GM18867 (cell line): ENCODE data around the gene SH3BP5.

Source experiments
- ATAC-seq: cut with Tn5 transposase; IDR thresholded peaks from one replicate; pipeline ENCODE4 v1.9.1; 2021; ENCODE audit warnings: mild to moderate bottlenecking, moderate library complexity; ENCODE audit not compliant: unreplicated experiment

Gene SH3BP5

GRCh38 chr3:15279671-15280402 is 52.5 kb downstream of the SH3BP5 start:
- no peak for ATAC-seq

GRCh38 chr3:15279205-15279604 is 53.2 kb downstream of the SH3BP5 start:
- ATAC-seq: no peak

- ATAC-seq: no peak
These were observed 54.4 kb downstream of the SH3BP5 start for GRCh38 chr3:15277861-15278500.

- ATAC-seq: no peak
These were observed 56.2 kb downstream of the SH3BP5 start for GRCh38 chr3:15276028-15276724.

- ATAC-seq: no peak
These were observed 59.2 kb downstream of the SH3BP5 start for GRCh38 chr3:15273227-15273626.

- no peak for ATAC-seq
These were observed 59.8 kb downstream of the SH3BP5 start for GRCh38 chr3:15272426-15273196.

- peak; percentile 71 for ATAC-seq
These were observed 60.5 kb downstream of the SH3BP5 start for GRCh38 chr3:15271785-15272381.

GRCh38 chr3:15271030-15271429 is 61.4 kb downstream of the SH3BP5 start:
- ATAC-seq: no peak

- ATAC-seq: peak; percentile 66
These were observed 63.0 kb downstream of the SH3BP5 start for GRCh38 chr3:15269091-15269989.

GRCh38 chr3:15268033-15268631 is 64.3 kb downstream of the SH3BP5 start:
- ATAC-seq: peak; percentile 41

- ATAC-seq: no peak
These were observed 64.9 kb downstream of the SH3BP5 start for GRCh38 chr3:15267502-15267901.

GRCh38 chr3:15266510-15267376 is 65.6 kb downstream of the SH3BP5 start:
- no peak for ATAC-seq

- ATAC-seq: no peak
These were observed 66.5 kb downstream of the SH3BP5 start for GRCh38 chr3:15265655-15266509.

- ATAC-seq: no peak
These were observed 67.9 kb downstream of the SH3BP5 start for GRCh38 chr3:15264486-15264885.

GRCh38 chr3:15263926-15264325 is 68.5 kb downstream of the SH3BP5 start:
- no peak for ATAC-seq

- ATAC-seq: no peak
These were observed 69.3 kb downstream of the SH3BP5 start for GRCh38 chr3:15263120-15263519.

GRCh38 chr3:15262021-15262420 is 70.4 kb downstream of the SH3BP5 start:
- ATAC-seq: no peak

- ATAC-seq: no peak
These were observed 71.1 kb downstream of the SH3BP5 start for GRCh38 chr3:15261274-15261673.
